A172 (cell line): Measurements from ENCODE around the gene TNS1. TPM values are rescaled to one million over a fixed set of nuclear protein-coding genes. Genes with fewer than 3 reads are reported as not detected.

Experiments used
- DNase-seq: peaks from one replicate; pipeline ENCODE4 v3.0.0-alpha.2; 2015; ENCODE audit warnings: low spot score
- total RNA-seq: library from RNA; depleted of rRNA; stranded (reverse); fragments of >200 nt; shearing (Covaris generic); gene quantifications from 2 replicates; pipeline ENCODE4 v1.2.3, GENCODE V29; 2014

TNS1 gene
- total RNA-seq, 1 experiment from 2014 or later = 1.6 TPM

GRCh38 chr2:217913436-217913835 lies 89.4 kb downstream of the TNS1 start:
- no peak for DNase-seq

DNA sequence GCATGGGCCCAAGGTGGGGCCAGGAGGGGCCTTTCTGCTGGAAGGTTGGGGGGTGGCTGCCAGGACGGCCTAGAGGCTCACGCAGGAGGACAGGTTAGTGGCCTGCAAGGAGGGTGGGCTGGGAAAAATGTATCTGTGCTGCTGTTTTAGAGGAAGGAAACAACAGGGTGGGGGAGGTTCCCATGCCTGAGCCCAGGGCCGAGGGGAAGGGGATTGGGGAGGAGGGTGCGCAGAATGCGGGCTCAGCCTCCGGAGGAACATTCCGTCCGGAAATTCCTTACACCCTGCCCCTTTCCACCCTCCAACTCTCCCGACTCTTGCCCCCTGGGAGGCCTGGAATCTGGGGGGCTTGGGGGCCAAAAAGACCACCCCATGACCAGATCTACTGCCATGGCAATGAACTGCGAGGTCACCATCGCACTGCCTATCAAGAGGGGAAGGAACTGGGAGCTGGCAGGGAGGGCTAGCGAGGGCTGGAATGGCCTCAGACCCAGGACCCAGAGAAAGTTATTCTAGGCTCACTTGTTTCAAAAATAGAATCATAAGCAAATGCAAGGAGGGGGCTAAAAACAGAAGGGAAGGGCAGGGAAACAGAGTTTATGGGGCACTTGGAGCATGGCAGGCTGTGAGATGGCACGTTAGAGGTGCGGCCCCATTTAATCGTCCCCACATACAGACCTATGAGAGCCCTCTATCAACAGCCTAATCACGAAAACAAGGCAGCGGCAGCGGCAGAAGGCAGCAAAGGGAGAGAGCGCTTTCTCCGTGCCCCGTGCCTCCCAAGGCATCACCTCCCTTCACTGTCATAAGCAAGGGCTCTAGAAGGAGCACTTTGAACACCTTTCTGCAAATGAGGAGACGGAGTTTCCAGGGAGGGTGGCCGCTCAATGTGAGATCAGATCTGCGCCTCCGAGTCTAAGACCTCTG lies 90.4 kb downstream of the TNS1 start:
- no peak for DNase-seq

- no peak for DNase-seq
Observed at GRCh38 chr2:217911283-217912097, 91.3 kb downstream of the TNS1 start.

DNA sequence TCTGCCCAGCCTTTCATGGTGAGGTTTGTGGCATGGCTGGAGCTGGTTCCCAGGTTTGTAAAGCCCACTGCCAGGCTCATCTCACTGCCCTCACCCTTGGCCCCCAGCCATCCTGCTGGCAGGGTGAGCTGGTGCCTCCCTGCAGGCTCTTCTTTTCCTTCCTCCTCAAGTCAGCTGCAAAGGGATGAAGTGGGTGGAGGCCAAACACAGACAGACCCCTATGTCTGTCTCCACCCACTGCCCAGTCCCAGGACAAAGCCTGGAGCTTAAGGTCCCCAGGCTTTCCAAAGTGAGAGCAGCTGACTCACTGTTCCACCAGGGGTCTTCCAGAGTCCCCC lies 92.0 kb downstream of the TNS1 start:
- DNase-seq = no peak

GRCh38 chr2:217909156-217909820 lies 93.5 kb downstream of the TNS1 start:
- DNase-seq = no peak

GRCh38 chr2:217908544-217908943 lies 94.3 kb downstream of the TNS1 start:
- DNase-seq = no peak

- no peak for DNase-seq
Observed at GRCh38 chr2:217907266-217907665, 95.5 kb downstream of the TNS1 start.

DNA sequence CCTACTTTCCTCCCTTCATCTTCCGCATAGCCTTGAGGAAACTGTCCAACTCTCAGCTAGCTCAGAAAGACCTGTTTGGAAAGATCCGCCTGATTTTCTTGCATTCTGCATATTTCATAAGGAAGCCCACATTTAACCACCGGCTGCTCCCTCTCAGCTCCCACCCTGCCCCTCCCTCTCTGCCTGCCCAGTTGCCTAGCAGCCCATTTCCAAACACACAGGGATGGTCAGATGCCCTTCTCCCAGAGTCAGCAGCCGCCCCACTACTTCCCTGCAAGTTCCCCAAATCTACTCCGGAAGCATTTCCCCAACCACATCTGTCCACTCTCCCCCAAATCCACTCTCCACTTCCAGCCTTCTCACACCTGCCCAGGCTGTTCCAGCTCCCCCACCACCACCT lies 96.0 kb downstream of the TNS1 start:
- no peak for DNase-seq

DNA sequence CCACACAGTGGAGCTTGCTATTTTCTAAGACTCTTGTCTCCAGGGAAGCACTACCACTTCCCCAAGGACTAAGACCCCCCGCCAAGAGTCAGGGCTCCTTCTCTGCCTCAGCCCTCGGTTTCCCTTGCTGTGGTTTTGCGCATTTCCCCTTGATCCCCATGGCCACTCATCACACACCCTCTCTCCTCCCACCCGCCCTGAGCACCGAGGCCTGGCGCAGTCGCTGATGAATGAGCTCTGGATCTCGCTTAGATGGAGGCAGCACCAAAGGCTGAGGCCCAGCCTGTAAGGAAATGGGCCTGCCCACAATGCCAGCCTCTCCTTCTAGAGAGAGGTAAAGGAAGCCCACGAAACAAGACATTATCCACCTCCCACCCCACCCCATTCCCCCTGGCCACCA lies 96.9 kb downstream of the TNS1 start:
- no peak for DNase-seq

- no peak for DNase-seq
Observed at GRCh38 chr2:217905395-217905794, 97.4 kb downstream of the TNS1 start.

GRCh38 chr2:217904614-217904965 lies 98.2 kb downstream of the TNS1 start:
- DNase-seq = no peak

DNA sequence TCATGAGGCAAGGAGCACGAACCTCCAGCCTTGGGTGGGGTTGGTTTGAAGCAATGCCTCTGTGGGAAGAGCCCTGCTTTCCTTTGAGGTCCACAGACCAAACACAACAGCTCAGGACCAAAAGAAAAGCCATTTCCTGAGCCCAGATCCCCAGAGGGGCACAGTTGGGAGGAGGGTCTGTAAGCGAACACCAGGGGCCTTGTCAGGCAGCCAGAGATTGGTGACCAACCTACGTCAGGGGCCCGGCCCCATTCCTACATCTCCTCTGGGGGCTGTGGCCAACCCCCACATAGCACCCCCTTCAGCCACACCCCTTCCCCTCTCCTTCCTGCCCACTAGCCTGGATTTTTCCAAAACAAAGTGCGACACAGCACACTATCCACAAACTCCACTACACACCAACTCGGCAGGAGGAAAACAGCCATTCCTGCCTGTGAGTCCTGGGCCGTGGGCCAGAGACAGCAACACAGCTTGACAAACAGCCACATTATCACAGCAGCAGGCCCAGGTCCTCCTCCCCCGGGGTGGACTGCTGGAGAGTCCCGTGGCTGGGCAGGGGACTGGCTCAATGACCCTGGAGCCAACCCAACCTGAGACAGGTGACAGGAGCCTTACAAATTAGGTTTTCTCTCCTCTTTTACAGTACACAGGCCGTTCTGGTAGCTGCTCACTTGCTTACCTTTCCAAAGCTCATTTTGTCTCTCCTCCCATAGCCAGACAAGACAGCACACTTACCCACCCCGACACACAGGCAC lies 98.8 kb downstream of the TNS1 start:
- no peak for DNase-seq

GRCh38 chr2:217903142-217903858 lies 99.5 kb downstream of the TNS1 start:
- no peak for DNase-seq

- no peak for DNase-seq
Observed at GRCh38 chr2:217902379-217903141, 100.2 kb downstream of the TNS1 start.

DNA sequence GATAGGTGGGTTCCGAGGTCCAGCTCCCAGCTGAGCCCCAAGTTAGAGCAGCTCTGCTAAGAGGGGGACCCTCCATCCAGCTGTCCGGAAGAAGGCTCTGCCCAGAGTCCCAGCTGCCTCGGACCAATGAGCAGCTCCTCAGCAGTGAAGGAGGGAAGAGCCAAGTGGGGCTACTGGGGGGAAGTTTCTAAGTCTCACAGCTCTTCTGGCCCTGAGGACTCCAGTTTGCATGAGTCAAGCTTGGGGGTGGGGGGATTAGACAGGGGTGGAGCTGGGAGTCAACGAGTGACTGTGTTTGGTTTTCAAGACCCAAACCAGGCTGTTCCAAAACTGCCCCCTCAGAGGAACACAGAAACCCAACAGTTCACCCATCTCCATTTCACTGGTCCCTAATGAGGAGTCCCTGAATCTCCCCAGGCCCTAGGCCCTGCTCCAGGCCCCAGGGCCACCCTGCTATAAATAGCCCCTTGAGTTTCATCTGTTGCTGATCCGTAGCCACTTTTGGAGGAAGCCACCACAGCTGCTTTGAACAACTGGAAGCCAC lies 100.9 kb downstream of the TNS1 start:
- no peak for DNase-seq

DNA sequence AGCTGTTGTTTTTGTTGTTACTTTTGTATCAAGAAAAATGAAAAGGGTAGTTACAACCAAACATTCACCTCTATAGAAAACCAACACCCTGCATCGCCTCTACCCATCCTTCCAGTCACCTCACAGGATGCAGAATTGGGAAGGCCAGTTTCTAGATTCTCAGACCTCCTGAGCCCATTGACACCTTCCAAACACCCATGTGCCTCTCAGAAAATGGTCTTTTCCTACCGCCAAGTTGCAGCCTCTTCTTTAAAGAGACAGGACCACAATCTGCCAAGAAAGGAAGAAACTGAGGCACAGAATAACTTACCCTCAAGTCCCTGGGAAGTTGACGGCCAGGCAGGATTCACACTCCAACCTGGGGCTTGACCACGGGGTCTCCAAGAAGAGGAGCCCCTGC lies 101.4 kb downstream of the TNS1 start:
- no peak for DNase-seq

GRCh38 chr2:217900780-217901360 lies 101.9 kb downstream of the TNS1 start:
- DNase-seq = no peak

GRCh38 chr2:217900010-217900779 lies 102.6 kb downstream of the TNS1 start:
- DNase-seq = no peak
